Cardiac fibroblast (primary cell): ENCODE measurements around the gene ADM2.

Experiments
- DNase-seq, 2 donors: peaks; one replicate each; pipeline versions ENCODE4 v3.0.0 to v3.0.0-alpha.2; 2010; ENCODE audit warnings: low read depth in 2 of 2
- H3K4me3 ChIP-seq, 2 donors: replicated peaks in 1 of 2; 1 replicate in 1 of 2; 2 replicates in 1 of 2; pipeline ENCODE4 v1.5.1; 2011; ENCODE audit warnings: low read depth in 2 of 2, low read length in 2 of 2, mild to moderate bottlenecking in 2 of 2, moderate library complexity in 1 of 2
- CTCF ChIP-seq: IDR thresholded peaks from one replicate; pipeline ENCODE4 v1.5.1; 2011; ENCODE audit warnings: low read depth, mild to moderate bottlenecking, low read length, inconsistent platforms

The ADM2 gene

DNA sequence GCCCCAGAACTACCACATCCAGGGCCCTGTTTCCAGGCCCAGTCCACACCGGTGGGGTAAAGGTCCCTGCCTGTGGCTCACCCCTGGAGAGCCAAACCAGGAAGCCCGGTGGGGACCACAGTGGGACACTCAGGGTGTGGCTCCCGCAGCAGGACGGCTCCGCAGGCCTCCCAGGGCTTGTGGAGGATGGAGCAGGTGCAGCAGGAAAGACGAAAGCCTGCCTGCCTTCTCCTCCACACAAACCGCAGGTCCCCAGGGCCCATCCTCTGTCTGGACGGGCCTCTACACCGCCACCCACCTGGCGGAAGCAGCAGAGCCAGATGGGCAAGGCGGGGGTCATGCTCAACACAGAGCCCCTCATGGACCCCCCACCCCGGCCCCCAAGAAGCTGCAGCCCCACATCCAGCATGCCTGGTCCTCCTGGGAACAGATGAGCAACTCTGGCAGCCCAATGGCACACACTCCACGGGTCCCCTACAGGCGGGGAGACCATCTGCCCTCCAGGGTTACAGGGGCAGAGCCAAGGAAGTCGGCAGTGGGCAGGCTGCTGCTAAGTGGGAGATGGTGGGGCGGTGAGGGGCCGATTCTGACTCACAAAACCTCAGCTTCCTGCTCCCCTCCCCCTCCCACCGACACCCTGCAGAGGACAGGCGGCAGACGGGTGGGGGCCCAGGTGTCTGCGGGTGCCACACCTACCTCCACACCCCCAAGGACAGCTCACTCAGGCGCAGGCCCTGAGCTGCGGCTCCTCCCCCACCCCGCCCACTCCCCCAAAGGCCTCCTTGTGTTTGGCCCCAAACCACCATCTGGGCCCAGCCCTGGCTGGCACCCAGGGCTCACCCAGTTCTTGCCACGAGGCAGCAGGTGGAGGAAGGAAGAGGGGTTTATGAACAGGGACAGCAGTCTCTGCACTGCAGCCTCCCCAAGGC is 11.7 kb upstream of the ADM2 start:
- no peak for TF ChIP-seq CTCF
- peak; percentile 16 to 21 for DNase-seq
- no peak overlapping the region for H3K4me3 ChIP-seq

GRCh38 chr22:50470491-50470890 is 10.9 kb upstream of the ADM2 start:
- no peak for TF ChIP-seq CTCF
- DNase-seq, result no peak
- no peak overlapping the region for H3K4me3 ChIP-seq

GRCh38 chr22:50471197-50471847 is 10.0 kb upstream of the ADM2 start:
- no peak for DNase-seq
- TF ChIP-seq CTCF, result no peak
- no peak overlapping the region for H3K4me3 ChIP-seq

DNA sequence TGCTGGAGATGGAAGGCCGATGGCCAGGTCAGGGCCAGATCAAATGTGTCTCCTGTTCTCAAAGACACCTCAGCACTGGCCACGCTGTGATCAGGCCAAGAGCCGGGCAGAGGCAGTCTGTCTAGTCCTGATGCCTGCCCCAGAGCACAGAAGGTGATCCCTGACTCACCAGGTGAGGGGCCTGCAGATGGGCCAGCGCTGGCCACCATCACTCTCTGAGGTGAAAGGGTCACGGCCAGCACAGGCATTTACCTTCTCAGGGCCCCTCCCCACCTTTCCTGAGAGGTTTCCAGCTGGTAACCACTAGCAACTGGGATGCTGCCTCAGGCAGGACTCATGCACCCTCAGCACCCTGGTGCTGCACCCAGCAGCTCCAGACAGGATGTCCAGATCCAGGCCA is 9.4 kb upstream of the ADM2 start:
- no peak overlapping the region for H3K4me3 ChIP-seq
- no peak for DNase-seq
- TF ChIP-seq CTCF, result no peak

- DNase-seq, result no peak
- H3K4me3 ChIP-seq, result no peak overlapping the region
- TF ChIP-seq CTCF, result peak; percentile 31
Observed at GRCh38 chr22:50473088-50473487, 8.3 kb upstream of the ADM2 start.

- peak; percentile 52 to 54 for DNase-seq
- H3K4me3 ChIP-seq, result peak overlapping the region; percentile 43 to 67
- no peak for TF ChIP-seq CTCF
Observed at GRCh38 chr22:50473855-50474671, 7.3 kb upstream of the ADM2 start.
